ENCODE measurements around the gene CSRNP3. TPM values are rescaled to one million over a fixed set of nuclear protein-coding genes. Genes with fewer than 3 reads are reported as not detected.
"Not testable (repeated sequence)": the region's sequence is repeated elsewhere in the genome, so short reads cannot be mapped to it uniquely, and the experiment has no call there.

The CSRNP3 gene
- total RNA-seq, 1 donor from 2014 or later = 0.26 TPM

GRCh38 chr2:165586019-165586418, 116.5 kb downstream of the CSRNP3 start:
- Histone ChIP-seq H3K4me3 (ENCODE audit: low read depth, low read length) (no peak overlapping the region), H3K36me3 (ENCODE audit: control insufficient read depth, insufficient read depth, low read length) (no peaks in the 10 kb centered on the region), H3K27me3 (ENCODE audit: control insufficient read depth, insufficient read depth, low read length) (no peaks in the 10 kb centered on the region)
- TF ChIP-seq, protein P1, sequence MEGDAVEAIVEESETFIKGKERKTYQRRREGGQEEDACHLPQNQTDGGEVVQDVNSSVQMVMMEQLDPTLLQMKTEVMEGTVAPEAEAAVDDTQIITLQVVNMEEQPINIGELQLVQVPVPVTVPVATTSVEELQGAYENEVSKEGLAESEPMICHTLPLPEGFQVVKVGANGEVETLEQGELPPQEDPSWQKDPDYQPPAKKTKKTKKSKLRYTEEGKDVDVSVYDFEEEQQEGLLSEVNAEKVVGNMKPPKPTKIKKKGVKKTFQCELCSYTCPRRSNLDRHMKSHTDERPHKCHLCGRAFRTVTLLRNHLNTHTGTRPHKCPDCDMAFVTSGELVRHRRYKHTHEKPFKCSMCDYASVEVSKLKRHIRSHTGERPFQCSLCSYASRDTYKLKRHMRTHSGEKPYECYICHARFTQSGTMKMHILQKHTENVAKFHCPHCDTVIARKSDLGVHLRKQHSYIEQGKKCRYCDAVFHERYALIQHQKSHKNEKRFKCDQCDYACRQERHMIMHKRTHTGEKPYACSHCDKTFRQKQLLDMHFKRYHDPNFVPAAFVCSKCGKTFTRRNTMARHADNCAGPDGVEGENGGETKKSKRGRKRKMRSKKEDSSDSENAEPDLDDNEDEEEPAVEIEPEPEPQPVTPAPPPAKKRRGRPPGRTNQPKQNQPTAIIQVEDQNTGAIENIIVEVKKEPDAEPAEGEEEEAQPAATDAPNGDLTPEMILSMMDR (IDR thresholded peaks at IDR 0.05; ENCODE audit: insufficient read depth, low read length, severe bottlenecking) = no peak
- no peak for FAIRE-seq
- peak; percentile 88 for DNase-seq (ENCODE audit: low read depth)

GRCh38 chr2:165587335-165587938, 117.9 kb downstream of the CSRNP3 start:
- Histone ChIP-seq H3K36me3 (ENCODE audit: control insufficient read depth, insufficient read depth, low read length) (no peaks in the 10 kb centered on the region), H3K27me3 (ENCODE audit: control insufficient read depth, insufficient read depth, low read length) (no peaks in the 10 kb centered on the region), H3K4me3 (ENCODE audit: low read depth, low read length) (no peak overlapping the region)
- TF ChIP-seq, protein P1 (IDR thresholded peaks at IDR 0.05; ENCODE audit: insufficient read depth, low read length, severe bottlenecking) = no peak
- no peak for DNase-seq (ENCODE audit: low read depth)
- FAIRE-seq = no peak

DNA sequence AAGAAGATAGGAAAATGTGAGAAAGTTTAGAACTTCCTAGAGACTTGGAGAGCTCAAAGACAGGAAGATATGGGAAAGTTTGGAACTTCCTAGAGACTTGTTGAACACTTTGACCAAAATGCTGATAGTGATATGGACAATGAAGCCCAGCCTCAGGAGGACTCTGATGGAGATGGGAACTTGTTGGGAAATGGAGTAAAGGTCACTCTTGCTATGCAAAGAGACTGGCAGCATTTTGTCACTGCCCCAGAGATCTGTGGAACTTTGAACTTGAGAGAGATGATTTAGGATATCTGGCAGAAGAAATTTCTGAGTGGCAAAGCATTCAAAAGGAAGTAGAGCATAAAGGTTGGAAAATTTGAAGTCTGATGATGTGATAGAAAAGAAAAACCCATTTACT, 121.5 kb downstream of the CSRNP3 start:
- not testable (repeated sequence) for H3K36me3 ChIP-seq (ENCODE audit: control insufficient read depth, insufficient read depth, low read length); H3K27me3 ChIP-seq (ENCODE audit: control insufficient read depth, insufficient read depth, low read length); H3K4me3 ChIP-seq (ENCODE audit: low read depth, low read length); FAIRE-seq; DNase-seq (ENCODE audit: low read depth)

DNA sequence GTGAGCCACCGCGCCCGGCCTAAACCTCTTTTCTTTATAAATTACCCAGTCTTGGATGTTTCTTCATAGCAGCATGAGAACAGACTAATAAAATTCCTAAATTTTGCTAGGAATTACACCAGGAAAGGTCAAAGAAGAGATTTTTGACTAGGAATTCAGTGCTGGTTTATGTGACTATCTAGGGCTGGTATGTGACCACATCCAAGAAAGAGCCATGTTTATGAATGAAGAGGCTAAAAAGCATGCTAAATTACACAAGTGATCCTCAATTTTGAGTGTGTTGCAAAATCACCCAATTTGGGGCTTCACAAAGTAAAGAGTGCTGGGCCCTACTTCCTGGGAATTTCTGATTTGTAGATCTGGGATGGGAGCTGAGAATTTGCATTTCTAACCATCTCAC, 123.6 kb downstream of the CSRNP3 start:
- TF ChIP-seq, protein P1 (IDR thresholded peaks at IDR 0.05; ENCODE audit: insufficient read depth, low read length, severe bottlenecking) = no peak
- H3K27me3 ChIP-seq (ENCODE audit: control insufficient read depth, insufficient read depth, low read length) = no peaks in the 10 kb centered on the region
- H3K36me3 ChIP-seq (ENCODE audit: control insufficient read depth, insufficient read depth, low read length) = no peaks in the 10 kb centered on the region
- FAIRE-seq (no peak), DNase-seq (ENCODE audit: low read depth) (no peak)
- no peak overlapping the region for H3K4me3 ChIP-seq (ENCODE audit: low read depth, low read length)

- TF ChIP-seq, protein P1 (IDR thresholded peaks at IDR 0.05; ENCODE audit: insufficient read depth, low read length, severe bottlenecking) = no peak
- Histone ChIP-seq H3K4me3 (ENCODE audit: low read depth, low read length) (no peak overlapping the region), H3K27me3 (ENCODE audit: control insufficient read depth, insufficient read depth, low read length) (no peaks in the 10 kb centered on the region), H3K36me3 (ENCODE audit: control insufficient read depth, insufficient read depth, low read length) (no peaks in the 10 kb centered on the region)
- DNase-seq (ENCODE audit: low read depth) = no peak
- no peak for FAIRE-seq
These were observed 124.9 kb downstream of the CSRNP3 start for GRCh38 chr2:165594231-165594934.

- Histone ChIP-seq H3K4me3 (ENCODE audit: low read depth, low read length) (no peak overlapping the region), H3K36me3 (ENCODE audit: control insufficient read depth, insufficient read depth, low read length) (no peaks in the 10 kb centered on the region), H3K27me3 (ENCODE audit: control insufficient read depth, insufficient read depth, low read length) (no peaks in the 10 kb centered on the region)
- TF ChIP-seq, protein P1 (IDR thresholded peaks at IDR 0.05; ENCODE audit: insufficient read depth, low read length, severe bottlenecking) = no peak
- DNase-seq (ENCODE audit: low read depth) (no peak), FAIRE-seq (no peak)
These were observed 125.4 kb downstream of the CSRNP3 start for GRCh38 chr2:165594935-165595255.

All from bronchial epithelial cell (primary cell).